OCI-LY7 (cell line): ENCODE measurements around the gene VPS37B.

Source experiments
- EZH2phosphoT487 ChIP-seq: fragments of 200-600 bp; sonication (generic); IDR thresholded peaks from 2 replicates; pipeline ENCODE4 v1.6.1; 2018; ENCODE audit warnings: low read depth, borderline replicate concordance, mild to moderate bottlenecking, mixed run types, antibody characterized with exemption, low read length, moderate library complexity, mixed read lengths
- TF ChIP-seq, protein P1 (sequence below): fragments of 200-600 bp; sonication (generic); conservative IDR thresholded peaks from 2 replicates; pipeline ENCODE4 v1.5.1; 2014; ENCODE audit warnings: mild to moderate bottlenecking, antibody characterized with exemption, low read length, moderate library complexity, mixed read lengths

GRCh38 chr12:122866950-122867607 is 28.8 kb downstream of the VPS37B start:
- TF ChIP-seq, protein P1, sequence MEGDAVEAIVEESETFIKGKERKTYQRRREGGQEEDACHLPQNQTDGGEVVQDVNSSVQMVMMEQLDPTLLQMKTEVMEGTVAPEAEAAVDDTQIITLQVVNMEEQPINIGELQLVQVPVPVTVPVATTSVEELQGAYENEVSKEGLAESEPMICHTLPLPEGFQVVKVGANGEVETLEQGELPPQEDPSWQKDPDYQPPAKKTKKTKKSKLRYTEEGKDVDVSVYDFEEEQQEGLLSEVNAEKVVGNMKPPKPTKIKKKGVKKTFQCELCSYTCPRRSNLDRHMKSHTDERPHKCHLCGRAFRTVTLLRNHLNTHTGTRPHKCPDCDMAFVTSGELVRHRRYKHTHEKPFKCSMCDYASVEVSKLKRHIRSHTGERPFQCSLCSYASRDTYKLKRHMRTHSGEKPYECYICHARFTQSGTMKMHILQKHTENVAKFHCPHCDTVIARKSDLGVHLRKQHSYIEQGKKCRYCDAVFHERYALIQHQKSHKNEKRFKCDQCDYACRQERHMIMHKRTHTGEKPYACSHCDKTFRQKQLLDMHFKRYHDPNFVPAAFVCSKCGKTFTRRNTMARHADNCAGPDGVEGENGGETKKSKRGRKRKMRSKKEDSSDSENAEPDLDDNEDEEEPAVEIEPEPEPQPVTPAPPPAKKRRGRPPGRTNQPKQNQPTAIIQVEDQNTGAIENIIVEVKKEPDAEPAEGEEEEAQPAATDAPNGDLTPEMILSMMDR = no peak
- no peak for TF ChIP-seq EZH2phosphoT487
